Stimulated activated naive B cell treated with anti-CD40 and anti-IgM and Interleukin-4, amounts not matched to agents 10 μg/mL and 1 μg/mL and 100 μg/mL, for 72 hours (primary cell): ENCODE measurements around the gene DZIP1L.

ENCODE experiments used
- ATAC-seq, 2 donors: fragments of 150-1000 bp; cut with Tn5 transposase; replicated peaks; 2 replicates each; pipeline ENCODE4 v1.10.0; 2021; ENCODE audit warnings: moderate library complexity in 1 of 2
- DNase-seq: peaks from one replicate; pipeline ENCODE4 v3.0.0; 2021
- H3K27ac Mint-ChIP-seq: one replicate; pipeline ENCODE4 v1.8.0; 2022; ENCODE audit warnings: mild to moderate bottlenecking, mixed read lengths
- H3K27me3 Mint-ChIP-seq, 2 donors: one replicate each; pipeline ENCODE4 v1.8.0; 2022; ENCODE audit warnings: mixed read lengths in 2 of 2
- H3K36me3 Mint-ChIP-seq, 2 donors: one replicate each; pipeline ENCODE4 v1.8.0; 2022; ENCODE audit warnings: mixed read lengths in 2 of 2, mild to moderate bottlenecking in 1 of 2
- H3K4me1 Mint-ChIP-seq, 2 donors: one replicate each; pipeline ENCODE4 v1.8.0; 2022; ENCODE audit warnings: mixed read lengths in 2 of 2, mild to moderate bottlenecking in 1 of 2
- H3K4me3 Mint-ChIP-seq, 2 donors: one replicate each; pipeline ENCODE4 v1.8.0; 2022; ENCODE audit warnings: mild to moderate bottlenecking in 2 of 2, mixed read lengths in 2 of 2, moderate library complexity in 1 of 2
- H3K9me3 Mint-ChIP-seq, 2 donors: one replicate each; pipeline ENCODE4 v1.8.0; 2022; ENCODE audit warnings: mixed read lengths in 2 of 2, mild to moderate bottlenecking in 1 of 2

Gene DZIP1L

DNA sequence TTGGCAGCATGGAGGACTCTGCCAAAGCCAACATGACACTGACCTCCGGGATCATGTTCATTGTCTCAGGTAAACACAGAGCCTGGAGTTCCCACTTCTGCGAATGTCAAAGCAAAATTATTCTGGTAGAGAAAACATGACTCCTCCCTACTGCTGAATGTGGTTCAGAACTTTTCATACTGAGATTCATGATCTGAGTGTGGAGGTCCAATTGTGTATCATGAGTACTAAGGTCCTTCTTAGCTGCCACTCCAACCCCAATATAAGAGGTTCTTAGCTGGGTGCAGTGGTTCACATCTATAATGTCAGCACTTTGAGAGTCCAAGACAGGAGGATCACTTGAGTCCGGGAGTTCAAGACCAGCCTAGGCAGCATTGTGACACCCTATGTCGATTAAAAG lies 91.7 kb downstream of the DZIP1L start:
- ATAC-seq, result no peak
- H3K4me3 Mint-ChIP-seq, result no peak overlapping the region
- H3K27me3 Mint-ChIP-seq, result peaks cover 11 to 15% of the 10 kb centered on the region in 2 donors
- no peaks in the 10 kb centered on the region for H3K36me3 Mint-ChIP-seq
- no peak for DNase-seq
- no peaks in the 10 kb centered on the region for H3K4me1 Mint-ChIP-seq
- H3K9me3 Mint-ChIP-seq, result no peaks in the 10 kb centered on the region
- no peak overlapping the region for H3K27ac Mint-ChIP-seq

DNA sequence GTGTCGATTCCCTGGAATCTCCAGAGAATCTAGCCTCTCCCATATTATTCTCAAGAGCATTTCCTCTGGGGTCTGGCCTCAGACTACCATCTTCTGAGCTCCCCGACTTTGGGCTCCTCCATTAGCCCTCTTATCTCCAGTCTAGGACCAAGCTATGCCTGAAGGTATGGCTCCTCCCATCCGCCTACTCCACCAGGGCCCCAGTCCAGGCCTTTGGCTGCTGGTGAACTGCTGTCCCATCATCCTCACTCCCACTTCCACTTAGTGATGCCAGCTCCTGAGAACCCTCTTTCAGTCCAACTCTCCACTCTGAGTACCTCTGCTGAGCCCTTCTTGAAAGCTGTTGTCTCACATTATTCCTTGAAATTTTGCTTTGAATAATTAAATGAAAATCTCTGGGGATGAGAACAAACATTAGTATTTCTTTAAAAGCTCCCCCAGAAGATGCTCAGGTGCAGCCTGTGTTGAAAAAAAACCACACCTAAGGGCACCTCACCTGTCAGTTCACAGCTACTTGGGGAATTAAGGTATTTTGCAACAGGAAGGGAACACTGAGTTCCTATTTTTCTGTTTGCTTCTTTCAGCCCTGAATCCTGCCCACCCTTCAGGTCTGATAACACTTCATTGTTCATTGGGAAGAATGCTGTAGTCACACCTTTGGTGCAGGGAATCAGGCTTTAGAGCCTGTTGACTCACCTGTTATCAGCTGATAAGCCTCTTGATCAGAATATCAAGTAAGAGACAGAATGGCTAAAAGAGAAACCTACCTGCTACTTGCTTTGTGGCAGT lies 95.9 kb downstream of the DZIP1L start:
- DNase-seq, result no peak
- Mint-ChIP-seq H3K9me3 (no peaks in the 10 kb centered on the region), H3K4me3 (no peak overlapping the region), H3K27ac (no peak overlapping the region), H3K4me1 (no peaks in the 10 kb centered on the region), H3K27me3 (no peaks in the 10 kb centered on the region), H3K36me3 (no peaks in the 10 kb centered on the region)
- no peak for ATAC-seq

GRCh38 chr3:138016065-138016464 lies 99.3 kb downstream of the DZIP1L start:
- H3K27me3 Mint-ChIP-seq, result peaks cover 4 to 7% of the 10 kb centered on the region in 2 donors
- ATAC-seq (no peak), DNase-seq (no peak)
- H3K4me1 Mint-ChIP-seq, result no peaks in the 10 kb centered on the region
- H3K27ac Mint-ChIP-seq, result no peak overlapping the region
- no peaks in the 10 kb centered on the region for H3K36me3 Mint-ChIP-seq
- no peak overlapping the region for H3K4me3 Mint-ChIP-seq
- no peaks in the 10 kb centered on the region for H3K9me3 Mint-ChIP-seq

GRCh38 chr3:138012526-138012925 lies 102.9 kb downstream of the DZIP1L start:
- peaks cover 4 to 7% of the 10 kb centered on the region in 2 donors for H3K27me3 Mint-ChIP-seq
- no peak overlapping the region for H3K4me3 Mint-ChIP-seq
- H3K36me3 Mint-ChIP-seq, result no peaks in the 10 kb centered on the region
- H3K27ac Mint-ChIP-seq, result no peak overlapping the region
- H3K9me3 Mint-ChIP-seq, result no peaks in the 10 kb centered on the region
- DNase-seq, result no peak
- H3K4me1 Mint-ChIP-seq, result no peaks in the 10 kb centered on the region
- no peak for ATAC-seq
